Motor neuron (in vitro differentiated cells): ENCODE measurements around the gene PPP1R7. TPM values are rescaled to one million over a fixed set of nuclear protein-coding genes. Genes with fewer than 3 reads are reported as not detected.
"Not testable (repeated sequence)": the region's sequence is repeated elsewhere in the genome, so short reads cannot be mapped to it uniquely, and the experiment has no call there.

Experiments used
- ATAC-seq, 8 experiments: fragments of 200-7000 bp; cut with Tn5 transposase; replicated peaks in 6 of 8; 2 replicates each; pipeline ENCODE4 v1.8.0; 2021; ENCODE audit warnings: mild to moderate bottlenecking in 8 of 8, moderate library complexity in 8 of 8
- H3K27ac ChIP-seq, 2 donors: fragments of 250-450 bp; sonication (Bioruptor Pico); 2 replicates each; pipeline ENCODE4 v1.9.0; 2021; ENCODE audit warnings: antibody characterized with exemption in 2 of 2, mild to moderate bottlenecking in 2 of 2, moderate library complexity in 1 of 2
- H3K4me1 ChIP-seq, 2 donors: fragments of 250-450 bp; sonication (Bioruptor Pico); replicated peaks in 1 of 2; 2 replicates each; pipeline ENCODE4 v1.6.1; 2021; ENCODE audit warnings: antibody characterized with exemption in 2 of 2, mild to moderate bottlenecking in 2 of 2, moderate library complexity in 1 of 2
- H3K4me3 ChIP-seq, 5 donors: fragments of 250-450 bp; sonication (Bioruptor Pico); 2 replicates each; pipeline ENCODE4 v1.9.0; 2021; ENCODE audit warnings: antibody characterized with exemption in 5 of 5, mild to moderate bottlenecking in 5 of 5, moderate library complexity in 4 of 5
- WGBS, 10 experiments: fragments of 450-650 bp; shearing (Covaris generic); methylation state at CpG; one replicate each; pipeline ENCODE4 v1.0.0; 2022; 5-methylcytosine and 5-hydroxymethylcytosine counted together
- in situ Hi-C, 9 experiments: fragments of 400-800 bp; cut with MboI; loops; one replicate each; pipeline ENCODE4 v1.15.0; 2021; ENCODE audit warnings: low sequenced_read_pairs in 9 of 9, low pct_unique_long_range_greater_than_20kb in 2 of 9; ENCODE audit not compliant: unreplicated experiment in 9 of 9
- total RNA-seq, 8 experiments: library from RNA; unstranded; fragments of 300-600 nt; gene quantifications; 2 replicates each; pipeline versions ENCODE4 v1.2.3 to v1.2.4, GENCODE V29; 2022

Gene PPP1R7
- total RNA-seq, 8 experiments from 2014 or later, result 40.0 to 109 (median 63.1) TPM

DNA sequence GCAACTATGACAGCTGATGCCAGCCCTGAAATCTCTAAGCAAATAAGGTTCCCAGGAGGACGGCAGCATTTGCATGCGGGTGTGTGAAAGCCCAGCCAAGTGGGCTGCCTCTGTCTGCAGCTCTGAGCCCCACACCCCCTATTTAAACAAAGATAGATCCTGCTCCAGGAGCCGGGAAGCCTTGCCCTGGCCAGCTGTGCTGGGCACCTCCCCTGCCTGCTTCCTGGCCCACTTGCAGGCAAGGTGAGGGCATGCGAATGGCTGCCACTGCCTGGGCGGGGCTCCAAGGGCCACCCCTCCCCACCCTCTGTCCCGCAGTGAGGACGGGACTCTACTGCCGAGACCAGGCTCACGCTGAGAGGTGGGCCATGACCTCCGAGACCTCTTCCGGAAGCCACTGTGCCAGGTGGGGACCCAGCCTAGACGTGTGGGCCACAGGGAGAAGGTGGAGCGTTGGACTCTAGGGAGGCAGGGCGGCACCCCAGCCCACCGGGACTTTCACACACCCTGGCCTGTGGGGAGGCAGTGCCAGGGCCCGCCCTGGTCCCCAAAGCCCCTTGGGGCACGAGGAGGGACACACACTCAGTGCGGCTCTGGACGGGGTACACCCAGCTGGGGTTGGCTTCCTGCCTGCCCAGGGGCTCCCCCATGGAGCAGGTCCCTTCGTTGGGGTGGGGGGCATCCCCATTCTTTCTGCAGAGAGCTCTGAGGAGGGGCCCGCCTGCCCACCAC is 38.3 kb downstream of the PPP1R7 start, which contains the start of gene ANO7:
ANO7 (plus strand) TSS at position 317 of the 732 bp plus-strand sequence. CDS start 1,387 bp downstream, outside the sequence.
- Histone ChIP-seq H3K4me1 (peaks cover 0 to 3% of the 10 kb centered on the region in 2 donors), H3K27ac (no peak within 1 kb of the TSS), H3K4me3 (no peak within 1 kb of the TSS)
- in situ Hi-C loops, result no loop called here
- 0 to 72% (median 0%) methylated on average over 1 to 7 of the region's 21 CpGs; no CpG with 5 or more reads in 7 of the 10 experiments for WGBS, 10 experiments
- ATAC-seq, result peak; percentile 10 to 93 (median 24)

DNA sequence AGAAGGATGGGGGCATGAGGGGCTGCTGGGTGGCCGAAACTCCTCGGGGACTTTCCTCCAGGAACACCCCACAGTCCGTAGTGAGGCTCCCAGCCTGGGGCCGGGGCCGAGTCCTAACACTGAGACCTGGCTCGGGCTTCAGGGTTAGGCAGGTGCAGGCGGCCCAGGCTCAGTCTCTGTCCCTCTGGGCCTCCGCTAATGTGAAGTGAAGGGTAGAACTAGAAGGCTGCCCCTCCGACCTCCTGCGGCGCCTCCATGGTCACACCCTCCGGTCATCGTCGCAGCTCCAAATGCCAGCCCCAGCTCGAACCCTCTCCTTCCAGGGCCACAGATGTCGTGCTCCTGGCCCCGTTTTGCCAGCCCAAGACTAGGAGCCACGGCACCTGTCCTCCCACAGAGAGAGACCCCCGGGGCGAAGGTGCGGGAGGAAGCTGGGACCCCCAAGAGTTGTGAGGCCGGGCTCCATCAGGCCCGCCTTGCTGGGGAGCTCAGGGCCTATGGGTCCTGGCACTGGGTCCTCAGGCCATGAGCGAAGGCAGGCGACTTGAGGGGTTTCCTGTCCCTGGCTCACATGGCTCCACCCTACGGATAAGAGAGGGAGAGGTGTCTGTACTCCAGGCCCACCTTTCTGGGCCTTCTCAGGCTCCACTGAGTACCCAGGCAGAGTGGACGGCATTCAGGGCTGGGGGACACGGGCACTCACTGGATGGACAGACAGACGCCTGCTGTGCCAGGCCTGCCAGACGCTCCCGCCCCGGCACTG is 39.0 kb downstream of the PPP1R7 start:
- Histone ChIP-seq H3K27ac (no peak overlapping the region), H3K4me3 (no peak overlapping the region), H3K4me1 (peaks cover 0 to 3% of the 10 kb centered on the region in 2 donors)
- peak in 2 of 8 experiments; percentile 3 to 15 for ATAC-seq
- in situ Hi-C loops, result no loop called here
- 86 to 100% (median 100%) methylated on average over 1 to 5 of the region's 32 CpGs; no CpG with 5 or more reads in 7 of the 10 experiments for WGBS, 10 experiments

DNA sequence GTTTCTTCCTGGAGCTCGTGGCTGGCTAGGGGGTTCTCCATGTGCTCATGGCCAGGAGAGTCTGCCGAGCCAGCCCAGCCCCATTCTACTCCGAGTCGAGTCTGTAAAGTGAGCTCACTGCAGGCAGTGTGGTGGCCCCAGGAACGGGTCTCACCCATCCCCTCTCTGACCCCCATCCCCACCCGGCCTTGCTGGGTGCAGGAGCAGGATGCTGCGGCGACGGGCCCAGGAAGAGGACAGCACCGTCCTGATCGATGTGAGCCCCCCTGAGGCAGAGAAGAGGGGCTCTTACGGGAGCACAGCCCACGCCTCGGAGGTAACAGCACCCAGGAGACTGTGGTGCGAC is 39.6 kb downstream of the PPP1R7 start:
- no peak for ATAC-seq
- Histone ChIP-seq H3K4me3 (no peak overlapping the region), H3K27ac (no peak overlapping the region), H3K4me1 (peaks cover 0 to 3% of the 10 kb centered on the region in 2 donors)
- in situ Hi-C loops, result no loop called here
- no CpG with 5 or more reads among the region's 15 CpGs for WGBS, 10 experiments

DNA sequence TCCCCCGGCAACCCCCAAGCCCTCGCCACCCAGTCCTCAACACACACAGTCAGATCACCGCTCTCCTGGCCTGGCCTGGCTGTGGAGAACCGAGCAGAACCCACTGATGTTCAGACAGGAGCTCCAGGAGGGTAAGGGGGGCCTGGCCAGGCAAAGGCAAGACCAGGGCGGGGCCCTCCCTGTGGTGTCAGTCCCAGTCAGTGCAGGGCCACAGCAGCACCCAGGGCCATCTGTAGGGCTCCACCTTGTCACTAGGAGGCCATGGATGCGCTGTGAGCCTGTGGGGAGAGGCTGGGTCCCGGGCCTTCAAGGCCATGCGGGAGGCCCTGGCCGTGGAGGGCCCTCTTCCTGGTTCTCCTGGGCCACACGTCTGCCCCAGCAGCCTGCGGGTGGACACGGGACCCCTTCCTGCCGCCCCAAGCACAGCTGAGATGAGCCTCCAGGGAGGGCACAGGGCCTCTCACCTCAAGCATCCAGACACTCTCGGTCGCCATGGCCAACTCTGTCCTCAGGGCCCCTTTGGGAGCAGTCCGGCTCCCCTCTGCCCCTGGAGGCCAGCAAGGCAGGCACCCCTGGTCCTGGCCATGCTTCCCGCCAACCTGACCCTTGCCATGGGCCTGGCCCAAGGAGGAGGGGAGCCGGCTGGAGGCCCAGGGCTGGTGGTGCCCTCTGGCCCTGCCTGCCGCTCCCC is 40.2 kb downstream of the PPP1R7 start:
- Histone ChIP-seq H3K4me1 (peaks cover 0 to 3% of the 10 kb centered on the region in 2 donors), H3K27ac (no peak overlapping the region), H3K4me3 (no peak overlapping the region)
- in situ Hi-C loops, result no loop called here
- peak in 3 of 8 experiments; percentile 15 to 18 (median 15) for ATAC-seq
- WGBS, 10 experiments, result 80 to 87% methylated on average over 1 to 3 of the region's 19 CpGs; no CpG with 5 or more reads in 8 of the 10 experiments

DNA sequence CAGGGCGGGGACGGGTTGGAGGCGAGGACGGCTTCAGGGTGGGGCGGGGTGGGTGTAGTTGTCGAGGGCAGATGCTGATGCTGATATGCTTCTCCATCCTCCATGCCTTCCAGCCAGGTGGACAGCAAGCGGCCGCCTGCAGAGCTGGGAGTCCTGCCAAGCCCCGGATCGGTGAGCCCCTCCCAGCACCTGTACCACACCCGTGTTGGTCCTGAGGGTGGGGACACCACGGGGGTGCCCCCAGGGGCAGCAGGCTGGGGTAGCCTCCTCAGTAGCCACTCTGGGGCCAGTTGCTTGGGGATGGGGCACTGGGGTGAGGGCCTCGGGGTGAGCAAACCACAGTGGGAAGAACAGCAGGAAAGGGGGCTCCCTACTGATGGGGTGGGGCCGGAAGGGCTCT is 40.8 kb downstream of the PPP1R7 start:
- Histone ChIP-seq H3K4me1 (peaks cover 0 to 3% of the 10 kb centered on the region in 2 donors), H3K27ac (no peak overlapping the region), H3K4me3 (no peak overlapping the region)
- in situ Hi-C loops, result no loop called here
- no CpG with 5 or more reads among the region's 14 CpGs for WGBS, 10 experiments
- peak in 1 of 8 experiments; percentile 34 for ATAC-seq

DNA sequence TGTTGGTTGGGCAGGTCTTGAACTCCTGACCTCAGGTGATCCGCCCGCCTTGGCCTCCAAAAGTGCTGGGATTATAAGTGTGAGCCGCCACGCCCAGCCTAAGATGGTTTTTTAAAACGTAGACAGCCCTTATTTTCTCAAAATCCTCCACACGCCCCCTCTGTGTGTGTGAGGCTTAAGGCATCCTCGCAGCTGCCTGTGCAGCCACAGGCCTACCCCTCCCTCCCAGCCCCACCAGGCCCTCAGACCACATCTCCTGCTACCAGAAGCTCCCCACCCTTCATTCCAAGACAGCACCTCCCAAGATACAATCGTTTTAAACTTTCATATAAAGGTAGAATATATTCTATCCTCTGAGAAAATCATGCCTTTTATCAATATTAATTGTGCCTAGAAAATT is 43.0 kb downstream of the PPP1R7 start:
- 60 to 89% (median 80%) methylated on average over 1 to 6 of the region's 8 CpGs; no CpG with 5 or more reads in 5 of the 10 experiments for WGBS, 10 experiments
- H3K4me3 ChIP-seq, result no peak overlapping the region
- no peak for ATAC-seq
- in situ Hi-C loops, result no loop called here
- no peak overlapping the region for H3K27ac ChIP-seq
- H3K4me1 ChIP-seq, result peaks cover 0 to 10% of the 10 kb centered on the region in 2 donors

DNA sequence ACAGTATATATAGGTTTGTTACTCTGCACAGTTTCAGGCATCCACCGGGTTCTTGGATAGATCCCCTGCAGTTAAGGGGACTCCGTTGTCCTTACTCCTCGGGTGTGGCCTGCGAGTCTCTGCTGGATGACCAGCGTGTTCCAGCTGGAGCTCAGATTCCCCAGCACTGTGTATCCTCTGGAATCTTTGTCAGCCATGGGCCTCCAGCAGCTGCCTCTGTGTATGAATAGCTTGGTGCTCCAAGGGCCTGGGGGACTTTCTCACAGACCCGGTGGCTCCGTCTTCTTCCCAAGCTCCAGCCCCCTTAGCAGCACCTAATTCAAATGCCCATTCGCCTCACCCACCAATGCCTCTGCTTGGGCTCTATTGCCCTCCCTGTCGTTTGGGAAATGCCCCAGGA is 44.5 kb downstream of the PPP1R7 start:
- WGBS, 10 experiments, result 76 to 100% (median 80%) methylated on average over 1 to 3 of the region's 9 CpGs; no CpG with 5 or more reads in 4 of the 10 experiments
- ATAC-seq, result no peak
- Histone ChIP-seq H3K4me3 (no peak overlapping the region), H3K4me1 (peaks cover 0 to 10% of the 10 kb centered on the region in 2 donors), H3K27ac (no peak overlapping the region)
- in situ Hi-C loops, result no loop called here

DNA sequence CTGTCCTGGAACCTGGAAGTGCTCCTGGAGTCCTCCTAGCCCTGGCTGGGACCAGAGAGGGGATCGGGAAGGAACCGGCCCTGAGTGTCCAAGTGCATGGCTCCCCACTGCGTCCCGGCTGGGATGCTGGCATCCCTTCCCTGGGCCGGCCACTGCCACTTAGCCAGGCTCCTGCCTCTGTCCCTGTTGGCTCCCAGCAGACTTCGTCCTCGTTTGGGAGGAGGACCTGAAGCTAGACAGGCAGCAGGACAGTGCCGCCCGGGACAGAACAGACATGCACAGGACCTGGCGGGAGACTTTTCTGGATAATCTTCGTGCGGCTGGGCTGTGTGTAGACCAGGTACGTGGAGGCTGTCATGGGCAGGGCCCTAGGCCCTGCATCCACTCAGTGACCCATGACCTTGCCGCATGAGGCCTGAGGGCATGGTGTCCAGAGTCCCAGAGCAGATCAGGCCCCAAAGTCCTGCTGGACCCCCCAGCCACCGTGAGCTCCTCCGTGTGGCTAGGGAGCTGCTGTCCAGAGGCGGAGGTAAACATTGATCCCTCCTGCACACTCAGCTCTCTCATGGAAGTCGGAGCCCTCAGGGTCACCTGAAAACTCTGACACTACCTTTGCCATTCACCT is 45.4 kb downstream of the PPP1R7 start:
- H3K4me3 ChIP-seq, result no peak overlapping the region
- no peak for ATAC-seq
- peaks cover 0 to 10% of the 10 kb centered on the region in 2 donors for H3K4me1 ChIP-seq
- no peak overlapping the region for H3K27ac ChIP-seq
- WGBS, 10 experiments, result 61 to 100% (median 87%) methylated on average over 1 to 7 of the region's 18 CpGs; no CpG with 5 or more reads in 3 of the 10 experiments
- in situ Hi-C loops, result no loop called here

DNA sequence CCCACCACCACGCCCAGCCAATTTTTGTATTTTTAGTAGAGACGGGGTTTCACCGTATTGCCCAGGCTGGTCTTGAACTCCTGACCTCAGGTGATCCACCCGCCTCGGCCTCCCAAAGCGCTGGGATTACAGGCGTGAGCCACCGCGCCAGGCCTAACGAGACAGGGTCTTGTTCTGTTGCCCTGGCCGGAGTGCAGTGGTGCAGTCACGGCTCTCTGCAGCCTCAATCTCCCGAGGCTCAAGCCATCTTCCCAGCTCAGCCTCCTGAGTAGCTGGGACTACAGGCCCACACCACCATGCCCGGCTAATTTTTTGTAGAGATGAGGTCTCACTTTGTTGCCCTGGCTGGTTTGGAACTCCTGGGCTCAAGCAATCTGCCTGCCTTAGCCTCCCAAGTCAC is 47.0 kb downstream of the PPP1R7 start:
- H3K27ac ChIP-seq, H3K4me1 ChIP-seq, ATAC-seq, in situ Hi-C loops, H3K4me3 ChIP-seq: not testable (repeated sequence)
- WGBS, 10 experiments, result 40 to 94% (median 81%) methylated on average over 1 to 9 of the region's 14 CpGs; no CpG with 5 or more reads in 7 of the 10 experiments

DNA sequence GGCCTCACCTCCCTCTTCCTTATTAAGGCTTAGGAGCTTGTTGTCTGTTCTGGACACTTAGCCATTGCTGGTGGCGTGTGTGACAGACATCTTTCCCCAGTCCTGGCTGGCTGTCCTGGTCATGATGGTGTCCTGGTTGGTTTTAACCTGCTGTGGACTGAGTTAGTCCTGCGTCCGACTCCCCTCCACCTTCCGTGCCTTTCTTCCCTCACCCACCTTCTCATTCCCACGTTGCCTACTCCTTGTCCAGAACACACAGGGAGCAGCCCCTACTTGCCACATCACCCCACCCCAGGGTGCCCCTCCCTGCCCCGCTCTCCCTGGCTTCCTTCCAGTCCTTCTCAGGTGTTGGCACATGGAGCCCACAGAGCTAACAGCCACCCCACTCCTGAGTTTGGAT is 47.7 kb downstream of the PPP1R7 start:
- in situ Hi-C loops, result no loop called here
- Histone ChIP-seq H3K4me3 (no peak overlapping the region), H3K4me1 (peaks cover 0 to 10% of the 10 kb centered on the region in 2 donors), H3K27ac (no peak overlapping the region)
- ATAC-seq, result no peak
- WGBS, 10 experiments, result 67% methylated on average over 1 of the region's 6 CpGs; no CpG with 5 or more reads in 9 of the 10 experiments

DNA sequence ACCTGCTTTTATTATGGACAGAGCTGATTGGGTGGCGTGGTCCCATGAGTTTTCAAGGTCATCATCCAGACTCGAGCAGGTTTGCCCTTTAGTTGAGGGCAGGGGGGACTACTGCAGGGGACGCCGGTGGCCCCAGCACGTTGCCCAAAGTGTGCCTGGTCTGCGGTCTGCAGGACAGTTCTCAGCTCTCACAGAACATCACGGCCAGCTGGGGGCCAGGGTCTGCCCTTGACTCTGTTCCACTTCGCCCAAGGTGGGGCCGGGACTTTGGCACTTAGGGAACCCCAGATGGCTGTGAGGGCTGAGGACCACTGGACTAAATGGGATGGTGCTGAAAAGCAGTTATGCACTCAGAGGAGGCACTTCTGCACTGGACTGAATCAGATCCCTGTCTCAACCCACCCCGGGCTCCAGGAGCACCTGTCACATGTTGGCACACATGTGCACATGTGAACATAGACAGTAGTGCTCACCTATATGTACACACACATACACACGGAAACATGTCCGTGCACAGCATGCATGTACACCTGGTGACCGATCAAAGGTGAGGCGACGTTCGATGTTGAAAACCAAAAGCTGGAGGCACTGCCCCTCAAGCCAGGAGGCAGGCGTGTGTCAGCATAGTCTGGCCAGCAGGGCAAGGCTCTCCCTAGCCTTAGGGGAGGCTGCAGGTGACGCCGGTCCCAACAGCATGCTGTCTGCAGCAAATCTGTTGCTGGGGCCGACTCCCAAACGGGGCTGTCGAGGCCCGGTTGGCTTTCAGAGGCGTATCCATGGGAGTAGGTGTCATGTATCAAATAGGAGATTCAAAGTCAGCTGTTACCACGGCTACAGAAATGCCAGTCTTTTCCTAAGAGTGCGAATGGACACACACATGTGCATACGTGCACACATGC is 48.4 kb downstream of the PPP1R7 start:
- Histone ChIP-seq H3K4me1 (peaks cover 0 to 10% of the 10 kb centered on the region in 2 donors), H3K4me3 (no peak overlapping the region), H3K27ac (no peak overlapping the region)
- peak in 5 of 8 experiments; percentile 12 to 56 (median 23) for ATAC-seq
- in situ Hi-C loops, result no loop called here
- 40 to 90% (median 77%) methylated on average over 2 to 11 of the region's 27 CpGs; no CpG with 5 or more reads in 2 of the 10 experiments for WGBS, 10 experiments

DNA sequence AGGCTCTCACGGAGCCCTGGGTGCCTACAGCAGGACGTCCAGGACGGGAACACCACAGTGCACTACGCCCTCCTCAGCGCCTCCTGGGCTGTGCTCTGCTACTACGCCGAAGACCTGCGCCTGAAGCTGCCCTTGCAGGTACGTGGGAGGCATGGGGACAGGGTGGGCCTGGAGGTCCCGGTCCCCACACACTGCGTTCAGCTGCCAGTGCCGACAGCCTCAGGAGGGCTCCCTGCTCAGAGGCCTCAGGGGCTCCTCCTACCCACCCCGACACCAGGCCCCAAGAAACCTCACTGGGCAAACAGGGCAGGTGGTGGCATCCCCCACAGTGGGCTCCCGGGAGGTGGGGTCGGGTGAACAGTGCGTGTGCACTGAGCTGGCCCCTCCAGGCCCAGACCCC is 49.0 kb downstream of the PPP1R7 start:
- in situ Hi-C loops, result no loop called here
- peak in 1 of 8 experiments; percentile 12 for ATAC-seq
- 80 to 100% methylated on average over 3 to 4 of the region's 16 CpGs; no CpG with 5 or more reads in 8 of the 10 experiments for WGBS, 10 experiments
- Histone ChIP-seq H3K4me1 (peaks cover 0 to 10% of the 10 kb centered on the region in 2 donors), H3K27ac (no peak overlapping the region), H3K4me3 (no peak overlapping the region)
